Posterior cingulate gyrus (tissue), 11 donors: ENCODE results near the gene OTOG.
A peak's percentile ranks its signal among the peaks of the same experiment; 100 is the strongest.

ENCODE experiments used
- DNase-seq, 10 donors: peaks; one replicate each; pipeline versions ENCODE4 v3.0.0 to v3.0.0-alpha.2; 2020 to 2021; ENCODE audit warnings: mixed read lengths in 3 of 10
- intact Hi-C: fragments of 100-400 bp; cut with DNase I; formaldehyde crosslinking; loops from one replicate; pipeline ENCODE4 v1.15.1; 2023

Gene OTOG

DNA sequence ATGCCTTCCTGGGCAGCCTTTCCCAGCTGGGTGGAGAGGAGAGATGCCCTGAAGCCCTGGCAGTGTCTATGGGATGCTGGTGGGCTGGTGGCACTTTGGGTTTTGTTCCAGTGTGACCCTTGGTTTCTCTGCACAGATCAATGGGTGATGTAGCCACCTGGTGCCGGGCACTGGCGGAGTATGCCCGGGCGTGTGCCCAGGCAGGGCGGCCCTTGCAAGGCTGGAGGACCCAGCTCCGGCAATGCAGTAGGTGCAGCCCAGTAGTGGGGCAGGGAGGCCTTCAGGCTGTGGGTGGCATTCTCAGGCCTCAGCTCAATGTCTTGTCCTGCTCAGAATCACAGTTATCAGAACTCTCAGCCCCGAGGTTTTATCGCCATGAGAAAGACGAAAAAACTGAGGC is 11.9 kb downstream of the OTOG start:
- intact Hi-C loops = no loop called here
- DNase-seq = peak in 2 of 10 donors; percentile 5 to 73

DNA sequence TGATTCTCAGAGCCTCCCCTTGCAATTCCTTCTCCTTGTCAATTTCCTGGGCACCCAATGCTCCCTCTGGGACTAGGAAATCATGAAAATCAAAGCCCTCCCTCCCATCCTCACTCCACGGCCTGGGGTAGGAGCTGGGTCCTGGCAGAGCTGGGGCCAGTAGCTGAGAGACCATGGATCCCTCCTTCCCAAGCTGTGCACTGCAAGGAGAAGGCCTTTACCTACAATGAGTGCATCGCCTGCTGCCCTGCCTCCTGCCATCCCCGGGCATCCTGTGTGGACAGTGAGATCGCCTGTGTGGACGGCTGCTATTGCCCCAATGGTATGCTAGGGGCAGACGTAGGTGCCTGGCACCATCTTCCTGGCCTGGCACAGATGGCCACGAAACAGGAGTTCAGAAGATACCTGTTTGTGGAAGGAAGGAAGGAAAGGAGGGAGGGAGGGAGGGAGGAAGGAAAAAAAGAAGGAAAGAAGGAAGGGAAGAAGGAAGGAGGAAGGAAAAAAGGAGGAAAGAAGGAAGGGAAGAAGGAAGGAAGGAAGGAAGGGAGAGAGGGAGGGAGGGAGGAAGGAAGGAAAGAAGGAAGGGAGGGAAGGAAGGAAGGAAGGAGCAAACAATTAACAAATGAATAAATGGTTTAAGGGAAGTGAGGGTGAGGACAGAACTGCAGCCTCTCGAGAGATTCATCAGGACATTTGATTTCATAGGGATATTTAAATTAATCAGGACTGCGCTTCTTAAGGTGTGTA is 12.5 kb downstream of the OTOG start:
- peak in 1 of 10 donors; percentile 65 for DNase-seq
- intact Hi-C loops = no loop called here

DNA sequence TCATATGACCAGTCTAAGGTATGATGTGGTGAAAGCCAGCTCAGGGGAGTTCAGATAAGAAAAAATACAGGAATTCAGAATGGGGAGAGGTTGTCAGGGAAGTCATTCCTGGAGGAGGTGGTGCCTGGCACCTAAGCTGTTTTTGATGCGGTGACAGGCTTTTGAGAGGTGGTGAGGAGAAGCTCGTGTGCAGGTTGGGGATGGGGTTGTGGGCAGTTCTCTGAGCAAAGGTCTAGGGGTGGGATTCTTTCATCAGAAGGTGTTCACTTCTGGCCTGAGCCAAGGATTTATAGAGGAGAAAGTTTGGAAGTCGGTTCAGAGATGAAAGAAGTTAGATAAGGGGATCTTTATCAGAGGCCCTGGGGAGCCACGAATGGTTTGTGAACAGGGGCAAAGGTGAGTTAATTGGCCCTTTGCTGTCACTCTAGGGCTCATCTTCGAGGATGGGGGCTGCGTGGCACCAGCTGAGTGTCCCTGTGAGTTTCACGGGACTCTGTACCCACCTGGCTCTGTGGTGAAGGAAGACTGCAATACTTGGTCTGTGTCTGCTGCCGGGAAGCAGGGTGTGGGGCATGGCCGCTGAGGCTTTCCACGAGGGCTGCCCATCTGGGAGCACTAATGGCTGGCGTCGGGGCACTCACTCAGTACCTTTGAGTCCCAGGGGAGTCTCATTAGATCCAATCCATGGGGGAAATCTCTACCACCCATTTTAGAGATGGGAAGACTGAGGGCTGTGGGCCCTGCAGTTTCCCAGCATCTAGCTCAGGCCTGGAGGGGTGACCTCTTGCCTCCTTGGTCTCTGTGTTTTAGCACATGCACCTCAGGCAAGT is 13.4 kb downstream of the OTOG start:
- intact Hi-C loops = no loop called here
- peak in 1 of 10 donors; percentile 61 for DNase-seq

DNA sequence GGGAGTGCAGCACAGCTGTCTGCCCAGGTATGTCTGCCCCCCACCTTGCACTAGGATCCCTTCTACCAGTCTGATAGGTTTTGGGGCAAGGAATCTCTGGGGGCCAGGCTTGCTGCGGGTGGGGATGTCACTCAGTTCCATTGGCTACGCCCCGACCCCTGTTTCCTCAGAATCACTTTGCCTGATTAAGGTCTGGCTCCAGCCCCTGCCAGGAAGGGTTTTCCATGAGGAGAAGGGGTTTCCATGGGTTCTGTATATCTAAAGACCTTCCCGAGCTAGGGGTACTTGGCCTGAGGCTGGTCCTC is 14.0 kb downstream of the OTOG start:
- DNase-seq = no peak
- intact Hi-C loops = no loop called here

DNA sequence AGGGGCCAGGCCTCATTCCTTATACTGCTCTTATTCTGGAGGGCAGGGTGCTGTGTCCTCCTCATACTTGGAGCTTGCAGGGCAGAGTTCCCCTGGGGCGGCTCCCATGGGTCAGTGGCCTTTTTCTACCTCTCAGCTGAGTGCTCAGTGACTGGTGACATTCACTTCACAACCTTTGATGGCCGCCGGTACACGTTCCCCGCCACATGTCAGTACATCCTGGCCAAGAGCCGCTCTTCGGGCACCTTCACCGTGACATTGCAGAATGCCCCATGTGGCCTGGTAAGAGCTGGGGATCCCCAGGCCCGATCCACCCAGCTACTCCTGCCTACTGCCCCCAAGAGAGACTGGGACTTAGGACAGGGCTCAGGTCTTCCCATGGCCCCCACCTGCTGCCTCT is 14.5 kb downstream of the OTOG start:
- intact Hi-C loops = no loop called here
- DNase-seq = peak in 2 of 10 donors; percentile 5 to 61

DNA sequence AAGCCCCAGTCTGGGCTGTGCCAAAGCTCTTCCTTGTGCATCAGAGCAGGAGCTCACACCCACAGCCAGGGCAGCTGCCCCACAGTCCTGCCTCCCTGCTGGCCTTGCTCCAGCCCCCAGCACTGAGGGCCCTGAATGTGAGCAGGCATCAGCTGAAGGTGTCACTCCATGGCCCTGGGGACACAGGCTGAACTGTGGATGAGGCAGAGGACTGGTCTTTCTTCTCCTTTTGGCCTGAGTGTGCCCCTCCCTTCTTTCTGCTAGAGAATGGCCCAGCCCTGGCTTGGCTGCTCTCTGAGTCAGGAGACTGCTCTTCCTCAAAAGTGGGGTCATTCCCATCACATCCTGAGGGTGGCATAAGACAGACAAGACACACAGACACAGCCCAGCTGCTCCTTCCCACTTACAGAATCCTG is 16.2 kb downstream of the OTOG start:
- peak in 2 of 10 donors; percentile 1 to 49 for DNase-seq
- intact Hi-C loops = no loop called here

DNA sequence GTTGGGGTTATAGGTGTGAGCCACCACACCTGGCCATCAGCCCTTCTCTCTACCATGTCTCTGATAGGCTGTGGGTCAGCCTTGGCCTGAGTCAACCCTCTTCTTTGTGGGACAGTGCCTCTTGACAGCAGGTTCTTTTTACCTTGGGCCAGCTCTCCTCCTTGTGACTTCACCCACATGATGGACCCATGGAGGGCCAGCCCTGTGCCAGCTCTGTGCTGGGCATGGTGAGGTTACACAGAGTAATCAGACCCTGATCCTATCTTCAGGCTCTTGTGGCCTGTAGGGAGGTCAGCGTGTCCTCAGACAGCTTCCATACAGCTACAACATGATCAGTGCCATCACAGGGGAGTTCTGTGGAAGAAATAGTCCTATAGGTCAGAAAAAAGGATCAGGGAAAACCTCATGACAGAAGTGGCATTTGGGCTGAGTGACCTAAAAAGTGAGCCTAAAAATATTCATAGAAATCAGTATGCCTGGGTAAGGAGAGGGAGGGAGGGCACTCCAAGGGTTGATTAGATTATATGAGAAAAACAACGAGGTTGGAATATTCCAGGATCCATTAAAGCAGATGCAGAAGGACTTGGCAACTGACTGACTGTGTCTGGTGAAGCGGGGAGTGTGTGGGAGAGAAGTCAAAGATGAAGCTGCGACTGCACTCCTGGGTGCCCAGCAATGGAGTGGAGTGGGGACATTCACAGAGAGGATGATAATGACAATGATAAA is 17.1 kb downstream of the OTOG start:
- DNase-seq = peak in 2 of 10 donors; percentile 11 to 15
- intact Hi-C loops = no loop called here

DNA sequence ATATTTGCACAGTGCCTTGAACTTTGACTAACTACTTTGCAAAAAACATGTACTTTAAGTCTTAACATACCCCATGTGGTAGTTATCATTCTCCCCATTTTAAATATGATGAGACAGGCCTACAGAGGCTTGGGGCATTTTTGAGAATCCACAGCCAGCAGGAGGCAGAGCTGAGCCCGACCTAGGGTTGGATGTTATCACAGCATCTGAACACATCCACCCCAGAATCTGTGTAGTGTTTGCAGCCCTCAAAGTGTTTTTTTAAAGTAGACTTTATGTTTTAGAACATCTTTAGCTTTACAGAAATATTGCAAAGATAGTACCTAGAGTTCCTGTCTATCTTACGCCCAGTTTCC is 17.6 kb downstream of the OTOG start:
- intact Hi-C loops = no loop called here
- DNase-seq = peak in 1 of 10 donors; percentile 29

DNA sequence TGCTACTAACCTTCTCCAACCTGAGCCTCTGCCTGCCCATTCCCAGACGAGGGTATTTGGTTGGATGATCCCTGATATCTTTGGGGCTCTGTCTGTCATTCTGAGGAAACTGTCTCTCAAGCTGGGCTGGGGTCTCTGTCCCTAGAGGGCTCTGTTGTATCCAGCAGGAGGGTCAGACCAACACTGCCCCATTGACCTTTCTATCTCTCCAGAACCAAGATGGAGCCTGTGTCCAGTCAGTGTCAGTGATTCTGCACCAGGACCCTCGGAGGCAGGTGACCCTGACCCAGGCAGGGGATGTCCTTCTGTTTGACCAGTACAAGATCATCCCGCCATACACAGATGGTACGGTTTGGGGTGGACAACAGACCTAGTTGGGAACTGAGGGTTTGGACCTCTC is 21.9 kb downstream of the OTOG start:
- DNase-seq = peak in 1 of 10 donors; percentile 4
- intact Hi-C loops = no loop called here

DNA sequence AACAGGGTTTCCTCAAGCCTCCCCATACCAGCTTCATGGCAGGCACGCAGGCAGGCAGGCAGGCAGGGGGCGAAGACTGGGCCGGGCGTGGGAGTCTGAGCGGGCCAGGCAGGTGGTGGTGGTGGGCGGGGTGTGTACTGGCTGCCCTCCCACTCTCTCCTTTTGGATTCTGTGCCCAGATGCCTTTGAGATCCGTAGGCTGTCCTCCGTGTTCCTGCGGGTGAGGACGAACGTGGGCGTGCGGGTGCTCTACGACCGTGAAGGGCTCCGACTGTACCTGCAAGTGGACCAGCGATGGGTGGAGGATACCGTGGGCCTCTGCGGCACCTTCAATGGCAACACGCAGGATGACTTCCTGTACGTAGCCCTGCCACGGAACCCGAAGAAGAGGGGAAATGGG is 23.0 kb downstream of the OTOG start:
- DNase-seq = peak in 8 of 10 donors; percentile 26 to 92 (median 46)
- intact Hi-C loops = no loop called here

DNA sequence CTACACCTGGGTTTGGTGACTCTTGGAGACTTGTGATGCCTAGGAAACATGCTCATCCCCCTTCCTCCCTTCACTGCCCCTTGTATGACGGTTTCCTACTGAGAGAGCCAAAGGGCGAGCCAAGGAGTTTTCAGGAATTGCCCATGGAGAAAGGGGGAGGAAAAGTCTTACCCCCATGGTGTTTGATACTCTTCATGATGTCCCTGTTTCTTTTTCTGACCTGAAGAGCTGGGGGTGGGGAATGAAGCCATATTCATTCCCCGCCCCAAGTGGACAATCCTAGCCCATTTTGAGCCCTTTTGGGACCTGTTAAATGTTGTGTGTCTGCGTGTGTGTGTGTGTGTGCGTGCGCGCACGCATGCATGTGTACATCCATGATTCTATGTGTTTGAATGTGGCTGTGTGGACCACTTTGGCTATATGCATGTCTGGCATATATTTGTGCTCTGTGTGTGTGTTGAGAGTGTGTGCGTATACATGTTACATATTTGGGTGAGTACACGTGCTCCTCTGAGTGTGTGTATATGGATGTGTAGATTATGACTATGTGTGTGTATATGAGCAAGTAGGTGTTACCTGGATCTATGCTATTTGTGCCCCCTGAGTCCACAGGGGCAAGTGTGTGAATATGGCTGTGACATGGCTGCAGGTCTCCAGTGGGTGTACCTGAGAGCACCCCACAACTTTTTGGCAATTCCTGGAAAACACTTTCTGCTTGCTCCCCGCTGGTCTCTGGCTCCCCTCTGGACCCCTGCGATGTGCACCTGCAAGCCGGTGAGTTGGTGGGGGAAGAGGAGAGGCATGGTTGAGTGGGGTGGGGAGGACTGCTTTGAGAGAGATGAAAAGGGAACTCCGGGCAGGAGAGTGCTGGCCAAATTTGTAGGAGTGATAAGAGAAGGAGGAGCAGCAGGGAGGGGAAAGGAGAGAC is 24.6 kb downstream of the OTOG start:
- intact Hi-C loops = no loop called here
- DNase-seq = peak in 1 of 10 donors; percentile 56

DNA sequence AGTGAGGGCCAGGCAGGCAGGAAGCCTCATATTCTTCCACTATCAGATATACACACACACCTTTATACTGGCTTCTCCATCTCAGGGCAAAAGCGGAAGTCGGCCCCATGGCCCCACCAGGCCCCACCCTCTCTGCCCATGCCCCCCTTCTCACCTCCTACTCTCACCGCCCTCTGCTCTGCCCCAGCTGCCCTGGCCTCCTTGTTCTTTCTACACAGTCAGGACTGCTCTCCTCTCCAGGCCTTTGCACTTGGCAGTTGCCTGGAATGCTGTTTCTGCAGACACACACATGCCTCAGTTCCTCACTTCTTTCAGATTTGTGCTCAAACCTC is 25.3 kb downstream of the OTOG start:
- DNase-seq = no peak
- intact Hi-C loops = no loop called here

DNA sequence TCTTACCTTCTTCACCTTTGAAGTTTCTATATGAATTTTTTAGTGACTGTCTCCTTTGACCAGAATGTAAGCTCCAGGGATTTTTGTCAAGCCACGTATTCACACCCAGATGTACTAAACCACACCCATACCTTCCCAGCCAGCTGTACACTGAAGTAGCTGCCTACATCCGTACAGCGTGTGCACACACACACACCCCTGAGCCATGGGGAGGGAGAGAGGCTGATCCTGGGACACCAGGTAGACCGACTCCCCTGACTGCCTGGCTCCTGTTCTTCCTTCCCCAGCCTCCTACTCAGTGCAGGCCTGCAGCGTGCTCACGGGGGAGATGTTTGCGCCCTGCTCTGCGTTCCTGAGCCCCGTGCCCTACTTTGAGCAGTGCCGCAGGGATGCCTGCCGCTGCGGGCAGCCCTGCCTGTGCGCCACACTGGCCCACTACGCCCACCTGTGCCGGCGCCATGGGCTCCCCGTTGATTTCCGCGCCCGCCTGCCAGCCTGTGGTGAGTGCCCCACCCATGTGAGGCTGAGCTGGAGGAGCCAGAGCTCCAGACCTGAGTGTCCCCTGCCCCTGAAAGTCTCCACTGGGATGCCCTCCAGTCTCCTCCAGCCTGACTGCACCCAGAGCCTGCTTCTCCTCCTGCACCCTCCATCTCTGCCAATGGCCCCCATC is 25.9 kb downstream of the OTOG start:
- intact Hi-C loops = no loop called here
- peak in 3 of 10 donors; percentile 15 to 86 (median 16) for DNase-seq

DNA sequence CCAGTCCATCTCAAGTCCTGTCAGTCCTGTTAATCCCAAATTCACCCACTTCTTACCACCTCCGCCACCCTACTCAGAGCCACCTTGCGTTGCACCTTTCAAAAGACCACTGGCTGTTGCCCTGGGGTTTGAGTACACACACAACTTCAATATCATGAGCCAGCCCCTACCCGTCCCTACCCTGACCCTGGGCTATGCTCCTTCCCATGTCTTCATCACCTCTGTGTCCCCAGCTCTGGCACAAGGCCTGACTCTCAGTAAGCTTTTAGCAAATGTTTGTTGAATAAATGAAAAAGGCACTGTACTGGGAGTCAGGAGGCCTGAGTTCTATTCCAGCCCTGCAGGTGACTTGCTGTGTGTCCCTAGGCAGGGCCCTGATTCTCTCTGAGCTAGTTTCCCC is 26.5 kb downstream of the OTOG start:
- DNase-seq = no peak
- intact Hi-C loops = no loop called here

DNA sequence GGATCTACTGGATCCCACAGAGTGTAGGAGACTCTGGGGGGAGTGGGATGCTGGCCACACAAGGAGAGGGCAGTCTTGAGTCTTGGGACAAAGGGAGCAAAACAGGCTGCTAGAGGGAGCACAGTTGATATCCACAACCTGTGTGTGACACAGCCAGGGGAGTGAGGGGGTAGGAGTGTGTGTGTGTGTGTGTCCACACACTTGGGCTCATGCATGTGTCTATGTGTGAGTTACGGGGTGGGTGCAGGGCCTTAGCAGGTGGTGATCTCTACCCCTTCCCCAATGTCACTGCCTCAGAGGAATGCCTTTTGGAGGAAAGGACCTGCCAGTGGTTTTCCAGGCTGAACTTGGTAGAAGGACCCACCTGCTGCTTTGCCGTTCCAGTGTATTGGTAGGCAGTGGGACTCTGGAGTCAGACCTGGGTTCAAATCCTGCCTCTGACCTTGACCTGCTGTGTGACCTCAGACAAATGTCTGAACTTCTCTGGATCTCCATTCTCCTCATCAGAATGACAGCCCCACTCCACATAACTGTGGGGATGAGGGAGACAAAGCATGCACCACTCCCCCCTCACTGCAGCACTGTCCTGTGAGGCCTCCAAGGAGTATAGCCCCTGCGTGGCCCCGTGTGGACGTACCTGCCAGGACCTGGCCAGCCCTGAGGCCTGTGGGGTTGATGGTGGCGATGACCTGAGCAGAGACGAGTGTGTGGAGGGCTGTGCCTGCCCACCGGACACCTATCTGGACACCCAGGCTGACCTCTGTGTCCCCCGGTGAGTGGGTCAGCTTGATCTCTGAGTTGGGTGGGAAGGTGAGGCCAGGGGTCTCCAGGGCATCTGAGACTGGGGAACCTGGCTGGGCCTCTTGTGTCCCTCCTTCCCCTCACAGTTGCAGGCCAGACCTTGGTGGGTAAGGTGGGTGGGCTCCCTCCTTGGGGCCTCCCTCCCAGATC is 27.4 kb downstream of the OTOG start:
- no peak for DNase-seq
- intact Hi-C loops = no loop called here

DNA sequence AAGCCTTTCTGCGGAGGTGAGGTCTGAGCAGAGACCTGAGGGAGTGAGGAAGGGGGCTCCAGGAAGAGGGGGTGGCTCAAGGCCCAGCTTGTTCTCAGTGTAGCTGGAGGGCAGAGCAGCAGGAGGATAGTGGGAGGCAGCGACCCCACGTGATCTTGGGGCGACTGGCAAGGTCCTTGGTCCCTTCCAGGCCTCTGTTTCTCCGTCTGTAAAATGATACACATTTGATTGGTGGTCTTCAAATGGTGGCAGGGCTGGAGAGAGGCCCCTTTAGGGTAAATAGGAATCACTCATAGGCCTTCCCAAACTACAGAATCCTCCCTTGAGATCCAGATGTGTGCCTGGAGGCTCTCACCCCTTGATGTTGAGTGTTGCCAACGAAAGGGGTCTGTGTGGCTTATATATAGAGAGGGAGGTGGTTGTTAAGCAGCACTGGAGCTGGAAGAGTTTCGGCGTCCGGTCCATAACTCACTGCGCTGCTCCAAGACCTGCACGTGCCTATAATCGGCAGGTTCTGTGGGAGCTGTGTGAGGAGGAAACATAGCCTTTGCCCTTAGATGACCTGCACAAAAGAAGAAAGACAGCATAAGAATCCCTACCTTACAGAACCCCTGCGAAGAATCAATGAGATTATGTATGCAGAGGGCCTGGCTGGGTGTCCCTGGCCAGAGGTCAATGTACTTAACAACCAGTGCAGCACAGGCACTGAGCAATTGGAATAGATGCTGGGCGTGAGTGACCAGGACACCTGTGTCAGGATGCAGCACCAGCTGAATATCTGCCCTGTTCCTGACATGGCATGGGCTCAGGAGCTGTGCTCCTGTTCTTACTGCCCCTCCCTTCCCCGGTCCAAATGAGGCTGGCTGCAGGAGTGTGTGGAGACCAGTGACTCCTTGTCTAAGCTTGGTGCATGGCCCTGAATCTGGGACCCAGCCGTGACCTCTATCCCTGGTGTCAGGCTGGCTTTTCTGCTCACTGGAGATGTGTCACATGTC is 28.7 kb downstream of the OTOG start:
- no peak for DNase-seq
- intact Hi-C loops = no loop called here

DNA sequence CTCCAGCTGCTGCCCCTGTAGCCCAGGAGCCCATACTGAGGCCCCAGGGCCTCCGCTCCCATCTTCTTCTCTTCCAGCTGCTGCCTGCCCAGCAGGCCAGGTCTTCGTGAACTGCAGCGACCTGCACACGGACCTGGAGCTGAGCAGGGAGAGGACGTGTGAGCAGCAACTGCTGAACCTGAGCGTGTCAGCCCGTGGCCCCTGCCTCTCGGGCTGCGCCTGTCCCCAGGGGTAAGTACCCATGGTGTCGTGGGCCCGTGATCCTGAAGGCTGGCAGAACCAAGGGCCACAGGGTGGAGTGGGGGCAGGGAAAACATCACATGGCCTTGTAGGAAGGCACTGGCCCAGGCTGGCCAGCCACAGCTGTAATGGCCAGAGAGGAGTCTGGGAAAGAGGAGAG is 31.2 kb downstream of the OTOG start:
- intact Hi-C loops = no loop called here
- DNase-seq = peak in 1 of 10 donors; percentile 1

DNA sequence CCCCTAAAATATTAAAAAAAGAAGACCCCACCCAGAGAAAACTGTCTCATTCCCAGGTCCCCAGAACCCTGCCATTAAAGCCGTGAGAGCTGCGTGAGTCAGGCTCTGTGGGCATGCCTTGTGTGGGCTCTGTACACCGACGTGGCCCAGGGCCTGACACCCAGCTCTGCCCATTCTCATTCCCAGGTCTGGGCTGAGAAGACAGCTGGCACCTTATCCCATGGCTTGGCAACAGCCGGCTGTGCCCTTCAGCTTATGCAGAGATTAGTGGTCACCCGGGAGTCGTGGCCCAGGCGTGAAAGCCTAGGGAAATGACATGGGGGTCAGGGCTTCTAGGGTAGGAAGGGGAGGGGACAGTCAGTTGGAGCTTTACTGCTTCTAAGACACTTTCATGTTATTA is 31.9 kb downstream of the OTOG start:
- DNase-seq = peak in 1 of 10 donors; percentile 6

More for the DNA sequence above, 31.9 kb downstream of the OTOG start:
- intact Hi-C loops = no loop called here
